GM12892 (cell line): ENCODE measurements around the gene KIF4A.

Experiments
- POLR2A ChIP-seq: IDR thresholded peaks from 2 replicates; pipeline ENCODE4 v1.6.1; 2011; ENCODE audit warnings: low read depth, low read length, control low read depth
- POLR2AphosphoS5 ChIP-seq: IDR thresholded peaks from 2 replicates; pipeline ENCODE4 v1.6.1; 2011; ENCODE audit warnings: low read depth, low read length, control low read depth

DNA sequence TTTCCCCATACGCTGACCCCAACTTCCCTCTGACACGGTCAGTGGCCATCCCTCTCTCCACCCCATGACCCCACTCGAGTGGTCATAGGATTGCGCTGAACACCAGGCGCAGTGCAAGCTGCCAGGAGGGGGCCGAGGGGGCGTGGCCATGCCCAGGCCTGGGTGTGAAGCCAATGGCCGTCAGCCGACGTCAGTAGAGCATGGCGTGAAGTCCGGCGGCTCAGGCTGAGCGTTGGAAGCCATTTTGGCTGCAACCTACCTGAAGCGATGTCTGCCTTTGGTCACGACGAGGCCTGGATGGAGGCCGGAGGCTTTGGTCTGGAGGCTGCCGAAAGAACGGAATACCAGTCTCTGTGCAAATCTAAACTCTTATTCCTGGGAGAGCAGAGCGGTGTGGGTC lies 8.0 kb upstream of the KIF4A start, which contains the start of gene RAB41:
- no peak for TF ChIP-seq POLR2A
- TF ChIP-seq POLR2AphosphoS5, result no peak
